Lung (tissue), 12 donors: ENCODE results near the gene FLT1. TPM values are rescaled to one million over a fixed set of nuclear protein-coding genes. Genes with fewer than 3 reads are reported as not detected.

Experiments
- ATAC-seq: fragments of 200-7000 bp; cut with Tn5 transposase; one replicate; pipeline ENCODE4 v1.9.1; 2020; ENCODE audit warnings: moderate number of reproducible peaks; ENCODE audit not compliant: insufficient read depth, low FRiP score
- DNase-seq, 3 donors: peaks; one replicate each; pipeline ENCODE4 v3.0.0-alpha.2; 2013 to 2017
- H3K27ac ChIP-seq, 2 donors: one replicate each; pipeline ENCODE4 v1.5.1; 2013; ENCODE audit warnings: mild to moderate bottlenecking in 2 of 2, moderate library complexity in 2 of 2, control low read depth in 1 of 2, inconsistent platforms in 1 of 2, low read depth in 1 of 2, low read length in 1 of 2
- H3K27me3 ChIP-seq, 3 donors: one replicate each; pipeline ENCODE4 v1.5.1; 2013; ENCODE audit warnings: low read length in 2 of 3; ENCODE audit not compliant: control insufficient read depth in 3 of 3, insufficient read depth in 3 of 3
- H3K36me3 ChIP-seq, 4 donors: one replicate each; pipeline ENCODE4 v1.5.1; 2013; ENCODE audit warnings: low read length in 4 of 4, mild to moderate bottlenecking in 1 of 4, moderate library complexity in 1 of 4; ENCODE audit not compliant: control insufficient read depth in 4 of 4, insufficient read depth in 4 of 4
- H3K4me1 ChIP-seq, 5 donors: one replicate each; pipeline ENCODE4 v1.5.1; 2013; ENCODE audit warnings: low read length in 5 of 5, mild to moderate bottlenecking in 2 of 5, moderate library complexity in 1 of 5; ENCODE audit not compliant: control insufficient read depth in 5 of 5, insufficient read depth in 5 of 5
- H3K4me3 ChIP-seq: one replicate; pipeline ENCODE4 v1.5.1; 2013; ENCODE audit warnings: mild to moderate bottlenecking, control low read depth, moderate library complexity
- H3K9ac ChIP-seq, 2 donors: one replicate each; pipeline ENCODE4 v1.5.1; 2013; ENCODE audit warnings: low read length in 2 of 2, control low read depth in 1 of 2; ENCODE audit not compliant: insufficient read depth in 1 of 2
- H3K9me3 ChIP-seq, 4 donors: one replicate each; pipeline ENCODE4 v1.5.1; 2013; ENCODE audit warnings: low read length in 3 of 4, mild to moderate bottlenecking in 1 of 4, moderate library complexity in 1 of 4; ENCODE audit not compliant: control insufficient read depth in 4 of 4, insufficient read depth in 3 of 4
- WGBS, 2 donors: extraction: QIAGEN DNeasy Blood & Tissue Kit; methylation state at CpG; one replicate each; pipeline ENCODE4 v1.1.7; 2013; 5-methylcytosine and 5-hydroxymethylcytosine counted together
- polyA plus RNA-seq, 2 donors: library from polyadenylated mRNA; stranded (reverse); fragments of 200-250 nt; gene quantifications; one replicate each; pipeline ENCODE4 v1.2.1, GENCODE V29; 2013
- total RNA-seq, 2 donors: library from RNA; depleted of rRNA in 1 of 2; stranded (reverse); fragments of >200 nt in 1 of 2; gene quantifications; one replicate each; pipeline ENCODE4 v1.2.1, GENCODE V29; 2014 to 2021
- TF ChIP-seq, protein P1 (sequence below): IDR thresholded peaks from 2 replicates; pipeline ENCODE4 v1.5.1; 2012; ENCODE audit warnings: mild to moderate bottlenecking; ENCODE audit errors: control extremely low read depth, extremely low read depth
- donor health status: control.
- donor health status: control.
- donor health status: Bipolar disorder and iron deficiency.
- donor health status: healthy.
- donor health status: DM: yes; HTN: yes; CAD: no.

FLT1 gene
- total and polyA plus RNA-seq, 4 donors, result 4.7 to 71.3 (median 42.2) TPM

DNA sequence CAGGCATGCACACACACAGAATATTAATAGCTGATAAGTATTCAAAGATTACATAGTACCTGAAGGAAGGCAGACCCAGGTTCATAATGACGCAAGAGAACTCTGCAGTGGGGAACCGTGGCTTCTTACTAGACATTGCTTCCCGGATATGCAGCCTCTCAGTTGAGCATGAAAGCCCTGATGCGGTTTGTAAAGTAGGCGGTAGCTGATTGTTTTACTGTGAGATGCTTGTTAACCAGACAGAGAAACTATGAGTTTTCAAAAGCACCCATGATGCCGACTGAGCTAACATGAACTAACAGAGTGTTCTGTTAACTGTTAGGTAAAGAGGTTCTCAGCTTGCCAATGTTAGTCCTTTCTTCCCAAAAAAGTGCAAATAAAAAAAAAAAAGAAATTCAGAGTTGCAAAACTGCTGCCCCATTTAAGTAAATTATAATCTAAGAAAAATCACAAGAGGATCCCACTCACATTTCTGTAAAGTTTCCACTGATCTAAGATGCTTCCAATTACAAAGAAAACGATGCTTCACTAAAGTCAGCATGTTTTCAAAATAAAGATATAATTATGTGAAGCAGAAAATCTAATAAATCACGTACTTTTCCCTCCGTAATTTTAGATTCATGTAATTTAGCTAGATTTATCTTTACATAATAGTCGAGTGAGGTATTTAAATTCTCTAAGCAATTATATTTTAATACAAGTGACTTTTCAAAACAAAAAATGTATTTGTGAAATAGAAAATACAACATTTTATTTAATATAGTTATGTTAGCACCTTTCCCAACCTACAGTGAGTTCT, 2.2 kb downstream of the FLT1 start:
- Histone ChIP-seq H3K9me3 (peaks cover 0 to 1% (median 0%) of the 10 kb centered on the region in 4 donors), H3K4me1 (peaks cover 0 to 14% (median 10%) of the 10 kb centered on the region in 5 donors), H3K4me3 (peak overlapping the region; percentile 8), H3K27me3 (peaks cover 6 to 72% (median 64%) of the 10 kb centered on the region in 3 donors), H3K36me3 (no peaks in the 10 kb centered on the region), H3K9ac (no peak overlapping the region), H3K27ac (no peak overlapping the region)
- no peak for ATAC-seq
- WGBS, 2 donors, result 54 to 67% methylated on average over 10 of the region's 10 CpGs
- TF ChIP-seq, protein P1, sequence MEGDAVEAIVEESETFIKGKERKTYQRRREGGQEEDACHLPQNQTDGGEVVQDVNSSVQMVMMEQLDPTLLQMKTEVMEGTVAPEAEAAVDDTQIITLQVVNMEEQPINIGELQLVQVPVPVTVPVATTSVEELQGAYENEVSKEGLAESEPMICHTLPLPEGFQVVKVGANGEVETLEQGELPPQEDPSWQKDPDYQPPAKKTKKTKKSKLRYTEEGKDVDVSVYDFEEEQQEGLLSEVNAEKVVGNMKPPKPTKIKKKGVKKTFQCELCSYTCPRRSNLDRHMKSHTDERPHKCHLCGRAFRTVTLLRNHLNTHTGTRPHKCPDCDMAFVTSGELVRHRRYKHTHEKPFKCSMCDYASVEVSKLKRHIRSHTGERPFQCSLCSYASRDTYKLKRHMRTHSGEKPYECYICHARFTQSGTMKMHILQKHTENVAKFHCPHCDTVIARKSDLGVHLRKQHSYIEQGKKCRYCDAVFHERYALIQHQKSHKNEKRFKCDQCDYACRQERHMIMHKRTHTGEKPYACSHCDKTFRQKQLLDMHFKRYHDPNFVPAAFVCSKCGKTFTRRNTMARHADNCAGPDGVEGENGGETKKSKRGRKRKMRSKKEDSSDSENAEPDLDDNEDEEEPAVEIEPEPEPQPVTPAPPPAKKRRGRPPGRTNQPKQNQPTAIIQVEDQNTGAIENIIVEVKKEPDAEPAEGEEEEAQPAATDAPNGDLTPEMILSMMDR, result no peak
- DNase-seq, result peak in 1 of 3 donors; percentile 27

GRCh38 chr13:28490061-28490460, 4.9 kb downstream of the FLT1 start:
- peaks cover 0 to 1% (median 0%) of the 10 kb centered on the region in 4 donors for H3K9me3 ChIP-seq
- H3K4me1 ChIP-seq, result peaks cover 0 to 19% (median 6%) of the 10 kb centered on the region in 5 donors
- no peak for DNase-seq
- no peak overlapping the region for H3K4me3 ChIP-seq
- H3K27ac ChIP-seq, result peak overlapping the region in 1 of 2 donors; percentile 44
- H3K9ac ChIP-seq, result no peak overlapping the region
- ATAC-seq, result no peak
- TF ChIP-seq, protein P1, result no peak
- H3K27me3 ChIP-seq, result peaks cover 3 to 50% (median 44%) of the 10 kb centered on the region in 3 donors
- no peaks in the 10 kb centered on the region for H3K36me3 ChIP-seq
- WGBS, 2 donors, result 15 to 47% methylated on average over 6 of the region's 6 CpGs

- no peak overlapping the region for H3K4me3 ChIP-seq
- peaks cover 0 to 15% (median 7%) of the 10 kb centered on the region in 5 donors for H3K4me1 ChIP-seq
- H3K27me3 ChIP-seq, result peaks cover 0 to 50% (median 44%) of the 10 kb centered on the region in 3 donors
- H3K9ac ChIP-seq, result no peak overlapping the region
- no peaks in the 10 kb centered on the region for H3K9me3 ChIP-seq
- no peaks in the 10 kb centered on the region for H3K36me3 ChIP-seq
- ATAC-seq, result no peak
- DNase-seq, result no peak
- 17 to 44% methylated on average over 5 of the region's 5 CpGs for WGBS, 2 donors
- H3K27ac ChIP-seq, result no peak overlapping the region
- TF ChIP-seq, protein P1, result no peak
Observed at GRCh38 chr13:28489524-28489931, 5.4 kb downstream of the FLT1 start.
